ENCODE measurements around the gene CNOT9.

DNA sequence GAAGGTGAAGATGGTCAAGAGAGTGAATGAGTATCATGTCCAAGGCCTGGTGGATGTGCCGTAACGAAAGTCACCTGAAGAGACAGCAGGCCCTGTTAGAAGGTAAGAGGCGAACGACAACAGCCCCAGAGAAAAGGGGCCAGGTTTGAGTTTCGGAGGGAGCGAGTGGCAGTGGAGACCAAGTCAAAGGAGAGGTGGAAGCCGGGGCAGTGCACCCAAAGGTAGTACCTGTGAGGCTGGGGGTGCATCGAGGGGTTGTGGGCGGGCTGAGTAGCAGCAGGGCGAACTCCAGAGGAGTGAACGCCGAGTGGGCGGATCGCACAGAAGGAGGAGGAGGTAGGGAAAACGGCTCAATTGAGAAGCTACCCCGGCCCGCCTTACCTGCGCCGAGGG is 846 bp upstream of the CNOT9 start:
- TF ChIP-seq, protein P1, sequence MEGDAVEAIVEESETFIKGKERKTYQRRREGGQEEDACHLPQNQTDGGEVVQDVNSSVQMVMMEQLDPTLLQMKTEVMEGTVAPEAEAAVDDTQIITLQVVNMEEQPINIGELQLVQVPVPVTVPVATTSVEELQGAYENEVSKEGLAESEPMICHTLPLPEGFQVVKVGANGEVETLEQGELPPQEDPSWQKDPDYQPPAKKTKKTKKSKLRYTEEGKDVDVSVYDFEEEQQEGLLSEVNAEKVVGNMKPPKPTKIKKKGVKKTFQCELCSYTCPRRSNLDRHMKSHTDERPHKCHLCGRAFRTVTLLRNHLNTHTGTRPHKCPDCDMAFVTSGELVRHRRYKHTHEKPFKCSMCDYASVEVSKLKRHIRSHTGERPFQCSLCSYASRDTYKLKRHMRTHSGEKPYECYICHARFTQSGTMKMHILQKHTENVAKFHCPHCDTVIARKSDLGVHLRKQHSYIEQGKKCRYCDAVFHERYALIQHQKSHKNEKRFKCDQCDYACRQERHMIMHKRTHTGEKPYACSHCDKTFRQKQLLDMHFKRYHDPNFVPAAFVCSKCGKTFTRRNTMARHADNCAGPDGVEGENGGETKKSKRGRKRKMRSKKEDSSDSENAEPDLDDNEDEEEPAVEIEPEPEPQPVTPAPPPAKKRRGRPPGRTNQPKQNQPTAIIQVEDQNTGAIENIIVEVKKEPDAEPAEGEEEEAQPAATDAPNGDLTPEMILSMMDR (conservative IDR thresholded peaks at IDR 0.05; ENCODE audit: low read depth, low read length), result no peak
- TF ChIP-seq EZH2 (IDR thresholded peaks at IDR 0.05; ENCODE audit: borderline replicate concordance, low read depth, low read length, poor library complexity, severe bottlenecking), result no peak

All from A673 (cell line).